ENCODE measurements around the gene CD247. TPM values are rescaled to one million over a fixed set of nuclear protein-coding genes. Genes with fewer than 3 reads are reported as not detected.

Gene CD247
- polyA plus RNA-seq, 1 of the 3 experiments (the other 2 are of a cell fraction) = 0.08 TPM

DNA sequence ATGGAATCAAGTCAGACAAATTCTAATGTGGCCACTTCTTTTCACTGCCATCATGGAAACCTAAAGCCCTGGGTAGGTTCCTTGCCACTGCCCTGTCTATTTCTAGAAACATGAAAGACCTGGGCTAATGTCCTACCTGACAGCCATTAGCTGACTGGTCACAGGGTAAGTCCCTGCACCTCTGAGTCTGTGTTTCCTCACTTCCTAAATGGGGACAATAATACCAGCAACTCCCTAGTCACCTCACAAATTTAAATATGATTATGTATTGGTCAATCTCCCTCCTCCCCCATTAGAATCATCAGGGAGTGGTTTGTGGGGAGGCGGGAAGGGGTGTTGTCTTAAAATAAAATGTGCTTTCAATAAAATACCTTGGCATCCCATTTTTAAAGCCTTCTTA, 33.0 kb upstream of the CD247 start:
- WGBS (ENCODE audit: low lambda C conversion rate) = 96% methylated on average over 1 of the region's 1 CpG
- no peak for DNase-seq
- Histone ChIP-seq H3K9me3 (no peaks in the 10 kb centered on the region), H3K27me3 (ENCODE audit: insufficient read depth) (no peaks in the 10 kb centered on the region), H4K20me1 (ENCODE audit: insufficient read depth) (no peaks in the 10 kb centered on the region), H3K9me2 (no peaks in the 10 kb centered on the region), H3K27ac (ENCODE audit: low read depth in 2 of 2, low read length in 1 of 2) (no peak overlapping the region), H3K4me1 (ENCODE audit: control insufficient read depth in 1 of 2, insufficient read depth in 2 of 2, low read depth in 1 of 2, low read length in 1 of 2) (peaks cover 0 to 8% of the 10 kb centered on the region in 2 experiments; a peak in 2 of 4 replicates), H2AFZ (ENCODE audit: low read depth) (no peak overlapping the region), H3F3A (replicated peaks; ENCODE audit: insufficient read depth) (no peaks in the 10 kb centered on the region), H3K9ac (no peak overlapping the region), H3K36me3 (replicated peaks in 1 of 2; ENCODE audit: control insufficient read depth in 1 of 2, insufficient read depth in 2 of 2, low read length in 1 of 2) (no peaks in the 10 kb centered on the region), H3K4me3 (ENCODE audit: low read depth in 2 of 2, low read length in 1 of 2) (no peak overlapping the region), H3K4me2 (no peak overlapping the region), H3K79me2 (ENCODE audit: insufficient read depth) (no peaks in the 10 kb centered on the region)
- TF ChIP-seq JUND (IDR thresholded peaks at IDR 0.05) = no peak
- no peak for TF ChIP-seq ELF1 (IDR thresholded peaks at IDR 0.05)
- TF ChIP-seq, protein P1, sequence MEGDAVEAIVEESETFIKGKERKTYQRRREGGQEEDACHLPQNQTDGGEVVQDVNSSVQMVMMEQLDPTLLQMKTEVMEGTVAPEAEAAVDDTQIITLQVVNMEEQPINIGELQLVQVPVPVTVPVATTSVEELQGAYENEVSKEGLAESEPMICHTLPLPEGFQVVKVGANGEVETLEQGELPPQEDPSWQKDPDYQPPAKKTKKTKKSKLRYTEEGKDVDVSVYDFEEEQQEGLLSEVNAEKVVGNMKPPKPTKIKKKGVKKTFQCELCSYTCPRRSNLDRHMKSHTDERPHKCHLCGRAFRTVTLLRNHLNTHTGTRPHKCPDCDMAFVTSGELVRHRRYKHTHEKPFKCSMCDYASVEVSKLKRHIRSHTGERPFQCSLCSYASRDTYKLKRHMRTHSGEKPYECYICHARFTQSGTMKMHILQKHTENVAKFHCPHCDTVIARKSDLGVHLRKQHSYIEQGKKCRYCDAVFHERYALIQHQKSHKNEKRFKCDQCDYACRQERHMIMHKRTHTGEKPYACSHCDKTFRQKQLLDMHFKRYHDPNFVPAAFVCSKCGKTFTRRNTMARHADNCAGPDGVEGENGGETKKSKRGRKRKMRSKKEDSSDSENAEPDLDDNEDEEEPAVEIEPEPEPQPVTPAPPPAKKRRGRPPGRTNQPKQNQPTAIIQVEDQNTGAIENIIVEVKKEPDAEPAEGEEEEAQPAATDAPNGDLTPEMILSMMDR (IDR thresholded peaks at IDR 0.05) = no peak
- no peak for TF ChIP-seq NFIC (IDR thresholded peaks at IDR 0.05; ENCODE audit: borderline replicate concordance)
- TF ChIP-seq RCOR1 (IDR thresholded peaks at IDR 0.05; ENCODE audit: low read length) = no peak
- no peak for TF ChIP-seq RFX5 (IDR thresholded peaks at IDR 0.05; ENCODE audit: low read length)
- TF ChIP-seq CHD2 (IDR thresholded peaks at IDR 0.05; ENCODE audit: low read length, partially characterized antibody) = no peak
- no peak for TF ChIP-seq YY1 (IDR thresholded peaks at IDR 0.05; ENCODE audit: low read depth)
- TF ChIP-seq POLR2AphosphoS5 (IDR thresholded peaks at IDR 0.05; ENCODE audit: low read depth, low read length) = no peak
- TF ChIP-seq RXRA (IDR thresholded peaks at IDR 0.05; ENCODE audit: borderline replicate concordance, low read depth) = no peak
- TF ChIP-seq TEAD4 (IDR thresholded peaks at IDR 0.05; ENCODE audit: borderline replicate concordance, insufficient read depth) = no peak
- no peak for TF ChIP-seq EZH2phosphoT487 (IDR thresholded peaks at IDR 0.05; ENCODE audit: borderline replicate concordance, low read depth)
- TF ChIP-seq GATA2 (CRISPR knock-in tag; IDR thresholded peaks at IDR 0.05) = no peak
- TF ChIP-seq EP300 (IDR thresholded peaks at IDR 0.05; ENCODE audit: borderline replicate concordance in 1 of 2, low read depth in 1 of 2, low read length in 1 of 2) = no peak
- no peak for TF ChIP-seq SIN3A (IDR thresholded peaks at IDR 0.05; ENCODE audit: borderline replicate concordance, low read depth, low read length)
- no peak for TF ChIP-seq TAF1 (IDR thresholded peaks at IDR 0.05; ENCODE audit: borderline replicate concordance, low read depth, low read length)
- TF ChIP-seq, protein P2, sequence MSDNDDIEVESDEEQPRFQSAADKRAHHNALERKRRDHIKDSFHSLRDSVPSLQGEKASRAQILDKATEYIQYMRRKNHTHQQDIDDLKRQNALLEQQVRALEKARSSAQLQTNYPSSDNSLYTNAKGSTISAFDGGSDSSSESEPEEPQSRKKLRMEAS (IDR thresholded peaks at IDR 0.05; ENCODE audit: low read depth) = no peak
- TF ChIP-seq FOXJ3 (CRISPR knock-in tag; IDR thresholded peaks at IDR 0.05) = no peak
- TF ChIP-seq, protein P3, sequence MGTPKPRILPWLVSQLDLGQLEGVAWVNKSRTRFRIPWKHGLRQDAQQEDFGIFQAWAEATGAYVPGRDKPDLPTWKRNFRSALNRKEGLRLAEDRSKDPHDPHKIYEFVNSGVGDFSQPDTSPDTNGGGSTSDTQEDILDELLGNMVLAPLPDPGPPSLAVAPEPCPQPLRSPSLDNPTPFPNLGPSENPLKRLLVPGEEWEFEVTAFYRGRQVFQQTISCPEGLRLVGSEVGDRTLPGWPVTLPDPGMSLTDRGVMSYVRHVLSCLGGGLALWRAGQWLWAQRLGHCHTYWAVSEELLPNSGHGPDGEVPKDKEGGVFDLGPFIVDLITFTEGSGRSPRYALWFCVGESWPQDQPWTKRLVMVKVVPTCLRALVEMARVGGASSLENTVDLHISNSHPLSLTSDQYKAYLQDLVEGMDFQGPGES (IDR thresholded peaks at IDR 0.05; ENCODE audit: low read depth, low read length) = no peak
- CTCF ChIA-PET = interaction anchor here (1.2 to 8.6 kb wide), 6 partner anchors 9 to 484 kb away, joined by 4 to 84 read pairs (median 5); no protein-coding TSS in a partner anchor
- POLR2A ChIA-PET = no interaction called here

Data from SK-N-SH (cell line).